IMR-90 (cell line): Measurements from ENCODE around the gene DIAPH2. TPM values are rescaled to one million over a fixed set of nuclear protein-coding genes. Genes with fewer than 3 reads are reported as not detected.

Experiments
- ATAC-seq: fragments of 200-7000 bp; cut with Tn5 transposase; 2 replicates; pipeline ENCODE4 v1.9.1; 2020; ENCODE audit warnings: low read depth, mild to moderate bottlenecking, moderate library complexity
- BruUV-seq: library from RNA; stranded (reverse); fragments of 400-500 nt; replicated peaks from 2 replicates; lab custom pipeline; 2021; lab: Mats Ljungman, UMichigan
- CTCF ChIA-PET: fragments of 300-600 bp; formaldehyde crosslinking; extraction: SDS; loops from one replicate; lab custom pipeline; 2021; ENCODE audit warnings: antibody characterized with exemption; lab: Yijun Ruan, JAX
- POLR2A ChIA-PET: fragments of 300-600 bp; sonication (Branson Sonifier 250); formaldehyde crosslinking; loops from one replicate; lab custom pipeline; 2022; ENCODE audit warnings: antibody characterized with exemption; ENCODE audit not compliant: unreplicated experiment; lab: Charles Lee
- DNase-seq: peaks from one replicate; pipeline ENCODE4 v3.0.0; 2013
- H2AFZ ChIP-seq: replicated peaks from 2 replicates; pipeline ENCODE3; 2013; ENCODE audit warnings: low read length, mild to moderate bottlenecking; ENCODE audit not compliant: poor library complexity
- H2AK5ac ChIP-seq: 2 replicates; pipeline ENCODE4 v1.6.1; 2013; ENCODE audit warnings: low read depth, low read length, inconsistent platforms
- H2AK9ac ChIP-seq: replicated peaks from 2 replicates; pipeline ENCODE3; 2013; ENCODE audit warnings: mild to moderate bottlenecking, low read depth, low read length, moderate library complexity; ENCODE audit not compliant: poor library complexity
- H2BK120ac ChIP-seq: 2 replicates; pipeline ENCODE4 v1.6.1; 2013; ENCODE audit warnings: low read depth, low read length, inconsistent platforms
- H2BK15ac ChIP-seq: 3 replicates; pipeline ENCODE4 v1.6.1; 2013; ENCODE audit warnings: low read depth, low read length, inconsistent platforms
- H2BK20ac ChIP-seq: 2 replicates; pipeline ENCODE4 v1.6.1; 2013; ENCODE audit warnings: low read depth, mild to moderate bottlenecking, inconsistent platforms, low read length, moderate library complexity
- H2BK5ac ChIP-seq: 2 replicates; pipeline ENCODE4 v1.6.1; 2013; ENCODE audit warnings: mild to moderate bottlenecking, low read depth, low read length, inconsistent platforms; ENCODE audit not compliant: poor library complexity, severe bottlenecking
- H3K14ac ChIP-seq: replicated peaks from 2 replicates; pipeline ENCODE4 v1.6.1; 2013; ENCODE audit warnings: low read depth, low read length, inconsistent platforms
- H3K18ac ChIP-seq: 2 replicates; pipeline ENCODE4 v1.6.1; 2013; ENCODE audit warnings: low read depth, low read length, control low read depth
- H3K23ac ChIP-seq: 2 replicates; pipeline ENCODE4 v1.6.1; 2013; ENCODE audit warnings: low read depth, low read length, inconsistent platforms
- H3K27ac ChIP-seq: 2 replicates; pipeline ENCODE4 v1.5.1; 2013; ENCODE audit warnings: mild to moderate bottlenecking, control low read depth, low read length; ENCODE audit not compliant: insufficient read depth
- H3K27me3 ChIP-seq: 2 replicates; pipeline ENCODE4 v1.6.1; 2013; ENCODE audit warnings: low read length; ENCODE audit not compliant: control insufficient read depth, insufficient read depth
- H3K36me3 ChIP-seq: 2 replicates; pipeline ENCODE4 v1.6.1; 2013; ENCODE audit warnings: low read length, mixed read lengths; ENCODE audit not compliant: control insufficient read depth, insufficient read depth
- H3K4ac ChIP-seq: 2 replicates; pipeline ENCODE4 v1.6.1; 2013; ENCODE audit warnings: low read depth, low read length, inconsistent platforms
- H3K4me1 ChIP-seq: 2 replicates; pipeline ENCODE4 v1.6.1; 2013; ENCODE audit warnings: low read length, mixed read lengths; ENCODE audit not compliant: control insufficient read depth, insufficient read depth
- H3K4me2 ChIP-seq: 2 replicates; pipeline ENCODE4 v1.6.1; 2013; ENCODE audit warnings: low read depth, mild to moderate bottlenecking, control low read depth, low read length, moderate library complexity
- H3K4me3 ChIP-seq: 2 replicates; pipeline ENCODE4 v1.5.1; 2013; ENCODE audit warnings: low read depth, mild to moderate bottlenecking, control low read depth, low read length, moderate library complexity; ENCODE audit not compliant: insufficient read depth
- H3K56ac ChIP-seq: 2 replicates; pipeline ENCODE4 v1.6.1; 2013; ENCODE audit warnings: low read length, inconsistent platforms; ENCODE audit not compliant: insufficient read depth; ENCODE audit errors: extremely low read depth
- H3K79me1 ChIP-seq, 2 experiments: 2 replicates each; pipeline ENCODE4 v1.6.1; 2013; ENCODE audit warnings: low read length in 2 of 2, inconsistent platforms in 1 of 2, low read depth in 1 of 2
- H3K9ac ChIP-seq: 2 replicates; pipeline ENCODE4 v1.6.1; 2013; ENCODE audit warnings: low read depth, low read length, control low read depth
- H3K9me1 ChIP-seq: 2 replicates; pipeline ENCODE4 v1.6.1; 2013; ENCODE audit warnings: low read length, inconsistent platforms; ENCODE audit not compliant: insufficient read depth
- H3K9me3 ChIP-seq: 2 replicates; pipeline ENCODE4 v1.6.1; 2013; ENCODE audit warnings: low read length; ENCODE audit not compliant: control insufficient read depth, insufficient read depth
- H4K20me1 ChIP-seq: 2 replicates; pipeline ENCODE4 v1.6.1; 2013; ENCODE audit warnings: low read length, inconsistent platforms; ENCODE audit not compliant: insufficient read depth
- H4K5ac ChIP-seq: 2 replicates; pipeline ENCODE4 v1.6.1; 2013; ENCODE audit warnings: mild to moderate bottlenecking, low read depth, low read length, control low read depth
- H4K8ac ChIP-seq, 2 experiments: 2 replicates each; pipeline ENCODE4 v1.6.1; 2013; ENCODE audit warnings: low read depth in 2 of 2, low read length in 2 of 2, control low read depth in 1 of 2, inconsistent platforms in 1 of 2
- H4K91ac ChIP-seq: 2 replicates; pipeline ENCODE4 v1.6.1; 2013; ENCODE audit warnings: low read depth, low read length, inconsistent platforms; ENCODE audit not compliant: insufficient read depth
- BHLHE40 ChIP-seq: fragments of 150-350 bp; IDR thresholded peaks from 2 replicates; pipeline ENCODE4 v1.6.1; 2016; ENCODE audit warnings: mild to moderate bottlenecking, low read depth, low read length
- CEBPB ChIP-seq: IDR thresholded peaks from 2 replicates; pipeline ENCODE4 v1.6.1; 2012; ENCODE audit warnings: low read depth, low read length, improper control_type of control experiment
- ELK1 ChIP-seq: fragments of 150-350 bp; IDR thresholded peaks from 2 replicates; pipeline ENCODE4 v1.6.1; 2016; ENCODE audit warnings: low read depth, mild to moderate bottlenecking, low read length, moderate library complexity, borderline replicate concordance
- MAZ ChIP-seq: IDR thresholded peaks from 2 replicates; pipeline ENCODE4 v1.6.1; 2012; ENCODE audit warnings: low read depth, mild to moderate bottlenecking, low read length, improper control_type of control experiment, moderate library complexity, borderline replicate concordance
- MXI1 ChIP-seq: IDR thresholded peaks from 2 replicates; pipeline ENCODE4 v1.6.1; 2012; ENCODE audit warnings: low read depth, mild to moderate bottlenecking, low read length, moderate library complexity, borderline replicate concordance
- RAD21 ChIP-seq: IDR thresholded peaks from 2 replicates; pipeline ENCODE4 v1.6.1; 2012; ENCODE audit warnings: low read length, improper control_type of control experiment
- RFX5 ChIP-seq: IDR thresholded peaks from 2 replicates; pipeline ENCODE4 v1.8.0; 2012; ENCODE audit warnings: low read depth, mild to moderate bottlenecking, low read length, moderate library complexity
- USF2 ChIP-seq: fragments of 150-350 bp; IDR thresholded peaks from 2 replicates; pipeline ENCODE4 v1.6.1; 2017; ENCODE audit warnings: mild to moderate bottlenecking, antibody characterized with exemption, low read length, low read depth
- WGBS, 2 experiments: methylation state at CpG; one replicate each; pipeline versions ENCODE4 v1.1.5 to v1.1.7; 2013; ENCODE audit warnings: missing lambda C conversion rate in 2 of 2; ENCODE audit not compliant: insufficient read length in 1 of 2; ENCODE audit errors: extremely low coverage in 2 of 2; 5-methylcytosine and 5-hydroxymethylcytosine counted together
- dilution Hi-C: fragments of 300-500 bp; cut with HindIII; formaldehyde crosslinking; loops from one replicate; pipeline ENCODE4 v1.14.3; 2018; ENCODE audit warnings: low sequenced_read_pairs; ENCODE audit not compliant: unreplicated experiment
- in situ Hi-C: fragments of 300-500 bp; cut with MboI; formaldehyde crosslinking; loops from 3 replicates; pipeline ENCODE4 v1.14.3; 2019; ENCODE audit warnings: low sequenced_read_pairs, inconsistent platforms, mixed read lengths
- intact Hi-C: fragments of 100-400 bp; cut with micrococcal nuclease; formaldehyde crosslinking; loops from 2 replicates; pipeline ENCODE4 v1.10.0; 2022
- polyA plus RNA-seq, 3 experiments: library from polyadenylated mRNA; depleted of rRNA; stranded (reverse); fragments of >200 nt; gene quantifications; 2 replicates each; pipeline ENCODE4 v1.2.3, GENCODE V29; 2012; ENCODE audit warnings: low replicate concordance in 1 of 3
- total RNA-seq: library from RNA; depleted of rRNA; stranded (reverse); fragments of >200 nt; gene quantifications from 2 replicates; pipeline ENCODE4 v1.2.3, GENCODE V29; 2012

Gene DIAPH2
- total and polyA plus RNA-seq, 2 of the 4 experiments (the other 2 are of a cell fraction) = 3.6 to 19.9 TPM

- H3K18ac ChIP-seq = no peak overlapping the region
- no peak overlapping the region for H2BK20ac ChIP-seq
- dilution Hi-C loops = no loop called here
- no peak overlapping the region for H3K9ac ChIP-seq
- H3K9me1 ChIP-seq = no peaks in the 10 kb centered on the region
- no peak overlapping the region for H2BK5ac ChIP-seq
- no peaks in the 10 kb centered on the region for H3K4me1 ChIP-seq
- no peak overlapping the region for H3K4me2 ChIP-seq
- ChIA-PET POLR2A (interaction anchor here (0.5 kb wide), 1 partner anchor 528 kb away, joined by 3 read pairs; no protein-coding TSS in a partner anchor), CTCF (no interaction called here)
- H3K4me3 ChIP-seq = no peak overlapping the region
- H3K27ac ChIP-seq = no peak overlapping the region
- no peak overlapping the region for H2BK120ac ChIP-seq
- intact Hi-C loops = no loop called here
- H4K20me1 ChIP-seq = no peaks in the 10 kb centered on the region
- H2BK15ac ChIP-seq = no peak overlapping the region
- no peak overlapping the region for H3K14ac ChIP-seq
- WGBS, 2 experiments = no CpG with 5 or more reads among the region's 1 CpG
- no peak overlapping the region for H2AK5ac ChIP-seq
- no peak for DNase-seq
- no peaks in the 10 kb centered on the region for H3K27me3 ChIP-seq
- no peaks in the 10 kb centered on the region for H3K36me3 ChIP-seq
- H3K56ac ChIP-seq = no peak overlapping the region
- H2AFZ ChIP-seq = no peak overlapping the region
- no peak overlapping the region for H4K5ac ChIP-seq
- H3K9me3 ChIP-seq = no peaks in the 10 kb centered on the region
- no peak overlapping the region for H4K91ac ChIP-seq
- TF ChIP-seq MXI1 = no peak
- no peak for TF ChIP-seq CEBPB
- no peak for TF ChIP-seq BHLHE40
- TF ChIP-seq RFX5 = no peak
- TF ChIP-seq ELK1 = no peak
- TF ChIP-seq MAZ = no peak
- TF ChIP-seq RAD21 = no peak
- no peak for TF ChIP-seq USF2
- H2AK9ac ChIP-seq = no peak overlapping the region
- H3K23ac ChIP-seq = no peak overlapping the region
- no peak for ATAC-seq
- BruUV-seq = no TSS peak
- 0 out of 4 replicates have a peak, but pooled peaks cover 0 to 3% of the 10 kb centered on the region in 2 experiments for H3K79me1 ChIP-seq
- H4K8ac ChIP-seq = no peak overlapping the region
- in situ Hi-C loops = no loop called here
- H3K4ac ChIP-seq = no peak overlapping the region
Measured at GRCh38 chrX:96798982-96799381, 114.3 kb downstream of the DIAPH2 start.
